Ectodermal cell (in vitro differentiated cells): ENCODE data around the gene TSPAN5.

Experiments used
- H3K27ac ChIP-seq: 2 replicates; pipeline ENCODE4 v1.7.0; 2013; ENCODE audit warnings: mild to moderate bottlenecking, low read depth, low read length; ENCODE audit not compliant: insufficient read depth, poor library complexity, severe bottlenecking
- H3K27me3 ChIP-seq: 2 replicates; pipeline ENCODE4 v1.7.0; 2013; ENCODE audit warnings: mild to moderate bottlenecking, low read length; ENCODE audit not compliant: insufficient read depth, control insufficient read depth, poor library complexity, severe bottlenecking
- H3K36me3 ChIP-seq: one replicate; pipeline ENCODE4 v1.7.0; 2013; ENCODE audit warnings: low read length; ENCODE audit not compliant: control insufficient read depth, insufficient read depth
- H3K4me1 ChIP-seq: one replicate; pipeline ENCODE4 v1.7.0; 2013; ENCODE audit warnings: low read length; ENCODE audit not compliant: control insufficient read depth, insufficient read depth
- H3K4me3 ChIP-seq: 2 replicates; pipeline ENCODE4 v1.7.0; 2013; ENCODE audit warnings: low read depth, low read length, control low read depth; ENCODE audit not compliant: insufficient read depth
- H3K9me3 ChIP-seq: 2 replicates; pipeline ENCODE4 v1.7.0; 2013; ENCODE audit warnings: mild to moderate bottlenecking, low read length, moderate library complexity; ENCODE audit not compliant: control insufficient read depth
- WGBS, 2 experiments: methylation state at CpG; one replicate each; pipeline ENCODE4 v1.1.7; 2013; ENCODE audit warnings: missing lambda C conversion rate in 2 of 2; 5-methylcytosine and 5-hydroxymethylcytosine counted together

The TSPAN5 gene

GRCh38 chr4:98515470-98515809 lies 143.0 kb downstream of the TSPAN5 start:
- 84 to 98% methylated on average over 1 of the region's 1 CpG for WGBS, 2 experiments
- no peaks in the 10 kb centered on the region for H3K27me3 ChIP-seq
- H3K4me3 ChIP-seq: no peak overlapping the region
- H3K9me3 ChIP-seq: no peaks in the 10 kb centered on the region
- no peaks in the 10 kb centered on the region for H3K4me1 ChIP-seq
- no peak overlapping the region for H3K27ac ChIP-seq
- H3K36me3 ChIP-seq: no peaks in the 10 kb centered on the region

GRCh38 chr4:98514741-98515469 lies 143.5 kb downstream of the TSPAN5 start:
- no peaks in the 10 kb centered on the region for H3K36me3 ChIP-seq
- H3K9me3 ChIP-seq: no peaks in the 10 kb centered on the region
- no peak overlapping the region for H3K27ac ChIP-seq
- peaks cover under 1% of the 10 kb centered on the region for H3K4me1 ChIP-seq
- H3K4me3 ChIP-seq: no peak overlapping the region
- WGBS, 2 experiments: 68 to 75% methylated on average over 4 of the region's 4 CpGs
- no peaks in the 10 kb centered on the region for H3K27me3 ChIP-seq

- H3K4me1 ChIP-seq: peaks cover 10% of the 10 kb centered on the region
- H3K27ac ChIP-seq: no peak overlapping the region
- no peak overlapping the region for H3K4me3 ChIP-seq
- no peaks in the 10 kb centered on the region for H3K27me3 ChIP-seq
- no peaks in the 10 kb centered on the region for H3K36me3 ChIP-seq
- no peaks in the 10 kb centered on the region for H3K9me3 ChIP-seq
- 91 to 98% methylated on average over 3 of the region's 3 CpGs for WGBS, 2 experiments
Measured at GRCh38 chr4:98512918-98513317, 145.5 kb downstream of the TSPAN5 start.

GRCh38 chr4:98510757-98511517 lies 147.5 kb downstream of the TSPAN5 start:
- H3K27me3 ChIP-seq: no peaks in the 10 kb centered on the region

GRCh38 chr4:98510340-98510739 lies 148.1 kb downstream of the TSPAN5 start:
- H3K27ac ChIP-seq: no peak overlapping the region

More at GRCh38 chr4:98510757-98511517, 147.5 kb downstream of the TSPAN5 start:
- H3K4me1 ChIP-seq: peaks cover 10% of the 10 kb centered on the region
- no peak overlapping the region for H3K27ac ChIP-seq
- 93 to 99% methylated on average over 5 to 6 of the region's 6 CpGs for WGBS, 2 experiments
- H3K4me3 ChIP-seq: no peak overlapping the region
- no peaks in the 10 kb centered on the region for H3K9me3 ChIP-seq
- H3K36me3 ChIP-seq: no peaks in the 10 kb centered on the region

GRCh38 chr4:98509721-98510120 lies 148.7 kb downstream of the TSPAN5 start:
- Histone ChIP-seq H3K4me1 (peaks cover 10% of the 10 kb centered on the region), H3K27me3 (no peaks in the 10 kb centered on the region), H3K9me3 (no peaks in the 10 kb centered on the region), H3K27ac (no peak overlapping the region), H3K36me3 (no peaks in the 10 kb centered on the region), H3K4me3 (no peak overlapping the region)
- WGBS, 2 experiments: 88 to 97% methylated on average over 4 of the region's 4 CpGs

More at GRCh38 chr4:98510340-98510739, 148.1 kb downstream of the TSPAN5 start:
- Histone ChIP-seq H3K27me3 (no peaks in the 10 kb centered on the region), H3K4me3 (no peak overlapping the region), H3K9me3 (no peaks in the 10 kb centered on the region), H3K36me3 (no peaks in the 10 kb centered on the region), H3K4me1 (peaks cover 10% of the 10 kb centered on the region)
- 100% methylated on average over 1 to 2 of the region's 2 CpGs for WGBS, 2 experiments

GRCh38 chr4:98508829-98509598 lies 149.4 kb downstream of the TSPAN5 start:
- no peak overlapping the region for H3K4me3 ChIP-seq
- no peak overlapping the region for H3K27ac ChIP-seq
- H3K4me1 ChIP-seq: peaks cover 10% of the 10 kb centered on the region
- H3K36me3 ChIP-seq: no peaks in the 10 kb centered on the region
- H3K27me3 ChIP-seq: no peaks in the 10 kb centered on the region
- no peaks in the 10 kb centered on the region for H3K9me3 ChIP-seq
- WGBS, 2 experiments: 68 to 71% methylated on average over 6 to 7 of the region's 7 CpGs

- Histone ChIP-seq H3K4me1 (peaks cover 10% of the 10 kb centered on the region), H3K27ac (no peak overlapping the region), H3K4me3 (no peak overlapping the region), H3K9me3 (no peaks in the 10 kb centered on the region), H3K27me3 (no peaks in the 10 kb centered on the region), H3K36me3 (no peaks in the 10 kb centered on the region)
- 88 to 96% methylated on average over 4 of the region's 4 CpGs for WGBS, 2 experiments
Measured at GRCh38 chr4:98508248-98508647, 150.2 kb downstream of the TSPAN5 start.

- no peaks in the 10 kb centered on the region for H3K9me3 ChIP-seq
- H3K36me3 ChIP-seq: no peaks in the 10 kb centered on the region
- H3K4me1 ChIP-seq: peaks cover 10% of the 10 kb centered on the region
- H3K4me3 ChIP-seq: no peak overlapping the region
- WGBS, 2 experiments: 85 to 99% methylated on average over 2 to 3 of the region's 3 CpGs
- H3K27ac ChIP-seq: no peak overlapping the region
- H3K27me3 ChIP-seq: no peaks in the 10 kb centered on the region
Measured at GRCh38 chr4:98507299-98507698, 151.1 kb downstream of the TSPAN5 start.
